Pancreas (tissue), 10 donors: Measurements from ENCODE around the gene CLSTN2. TPM values are rescaled to one million over a fixed set of nuclear protein-coding genes. Genes with fewer than 3 reads are reported as not detected.

ENCODE experiments used
- ATAC-seq, 4 donors: fragments of 200-7000 bp; cut with Tn5 transposase; one replicate each; pipeline versions ENCODE4 v1.8.0 to v1.9.1; 2020; ENCODE audit warnings: mild to moderate bottlenecking in 4 of 4, moderate library complexity in 4 of 4
- DNase-seq, 6 donors: peaks; one replicate each; pipeline ENCODE4 v3.0.0-alpha.2; 2020
- FAIRE-seq: peaks from 2 replicates; lab custom pipeline; 2012; peaks lifted over from hg19 to GRCh38; lab: Jason Lieb, UNC
- H3K27ac ChIP-seq, 4 donors: fragments of 200-600 bp; sonication (generic); 1 replicate in 3 of 4; 2 replicates in 1 of 4; pipeline versions ENCODE4 v1.5.0 to v1.8.0; 2020
- H3K27me3 ChIP-seq, 4 donors: fragments of 200-600 bp; one replicate each; pipeline ENCODE4 v1.8.0; 2021
- H3K36me3 ChIP-seq, 3 donors: fragments of 200-600 bp; sonication (generic) in 1 of 3; one replicate each; pipeline versions ENCODE4 v1.5.0 to v1.8.0; 2020 to 2021
- H3K4me1 ChIP-seq, 3 donors: fragments of 200-600 bp; one replicate each; pipeline ENCODE4 v1.8.0; 2021
- H3K4me3 ChIP-seq, 4 donors: fragments of 200-600 bp; sonication (generic) in 2 of 4; one replicate each; pipeline versions ENCODE4 v1.5.0 to v1.8.0; 2020 to 2021
- H3K9me3 ChIP-seq, 4 donors: fragments of 200-600 bp; one replicate each; pipeline ENCODE4 v1.8.0; 2021
- WGBS, 2 donors: extraction: QIAGEN DNeasy Blood & Tissue Kit; methylation state at CpG; one replicate each; pipeline ENCODE4 v1.1.7; 2013; 5-methylcytosine and 5-hydroxymethylcytosine counted together
- intact Hi-C, 3 donors: fragments of 100-400 bp; cut with DNase I; formaldehyde crosslinking; loops; one replicate each; pipeline versions ENCODE4 v1.11.1 to v1.14.2; 2022
- polyA plus RNA-seq, 2 donors: library from polyadenylated mRNA; stranded (reverse); fragments of 200-250 nt; gene quantifications; one replicate each; pipeline ENCODE4 v1.2.3, GENCODE V29; 2013
- total RNA-seq, 6 donors: library from RNA; stranded (reverse); fragmentation: NEBNext Ultra II Directional in 4 of 6; extraction: Animal tissue kit (Norgen Biotek cat#: 25700) in 4 of 6; gene quantifications; one replicate each; pipeline versions ENCODE4 v1.2.1 to v1.2.4, GENCODE V29; 2021 to 2023
- TF ChIP-seq, protein P1 (sequence below), 4 donors: fragments of 200-600 bp; sonication (generic) in 3 of 4; IDR thresholded peaks; one replicate each; pipeline versions ENCODE4 v1.5.0 to v1.8.0; 2021; ENCODE audit warnings: antibody characterized with exemption in 4 of 4
- donor health status: healthy with polysubstance abuse.
- donor health status: DM: no; HTN: no; CAD: no; lungs with moderate emphysema.
- donor health status: DM: no; HTN: no; CAD: no.
- donor health status: control.
- donor health status: control.
- donor health status: Bipolar disorder and iron deficiency.
- donor health status: DM: yes; HTN: yes; CAD: no.
- donor health status: DM: no; HTN: no; CAD: no.
- donor health status: DM: no; HTN: no; CAD: no.
- donor health status: DM: yes; HTN: yes; CAD: no.

Gene CLSTN2
- total and polyA plus RNA-seq, 8 donors: 0.65 to 9.3 (median 2.9) TPM

DNA sequence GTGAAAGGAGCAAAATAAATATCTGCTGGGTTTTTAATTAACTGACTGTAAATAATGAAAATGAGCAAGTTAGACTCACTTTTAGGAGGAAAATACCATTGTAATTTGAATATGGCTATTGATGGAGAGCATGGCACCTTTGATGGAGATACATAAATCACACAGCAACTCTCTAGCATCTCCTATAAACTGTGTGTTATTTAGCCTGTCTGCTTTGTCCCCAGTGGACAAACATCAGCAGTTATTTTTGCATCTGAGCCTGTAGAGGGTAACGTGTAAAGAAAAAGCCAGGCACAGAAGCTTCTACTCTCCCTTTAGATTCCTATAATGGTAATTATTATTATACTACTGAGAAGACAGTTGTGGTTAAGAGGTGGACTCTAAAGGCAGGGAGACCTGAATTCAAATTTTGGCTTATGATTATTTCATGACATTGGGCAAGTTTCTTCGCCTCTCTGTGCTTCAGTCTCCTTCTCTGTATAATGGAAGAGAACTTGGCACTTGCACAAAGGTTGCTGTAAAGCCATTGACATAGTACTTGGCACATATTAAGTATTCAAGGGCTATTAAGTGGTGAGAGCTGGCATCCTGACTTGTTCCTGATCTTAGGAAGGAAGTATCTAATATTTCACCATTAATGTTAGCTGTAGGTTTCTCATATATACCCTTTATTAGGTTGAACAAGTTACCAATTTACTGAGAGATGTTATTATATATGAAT, 453.4 kb downstream of the CLSTN2 start:
- no peaks in the 10 kb centered on the region for H3K4me1 ChIP-seq
- no peaks in the 10 kb centered on the region for H3K27me3 ChIP-seq
- no peaks in the 10 kb centered on the region for H3K9me3 ChIP-seq
- intact Hi-C loops: no loop called here
- H3K36me3 ChIP-seq: no peaks in the 10 kb centered on the region
- TF ChIP-seq, protein P1, sequence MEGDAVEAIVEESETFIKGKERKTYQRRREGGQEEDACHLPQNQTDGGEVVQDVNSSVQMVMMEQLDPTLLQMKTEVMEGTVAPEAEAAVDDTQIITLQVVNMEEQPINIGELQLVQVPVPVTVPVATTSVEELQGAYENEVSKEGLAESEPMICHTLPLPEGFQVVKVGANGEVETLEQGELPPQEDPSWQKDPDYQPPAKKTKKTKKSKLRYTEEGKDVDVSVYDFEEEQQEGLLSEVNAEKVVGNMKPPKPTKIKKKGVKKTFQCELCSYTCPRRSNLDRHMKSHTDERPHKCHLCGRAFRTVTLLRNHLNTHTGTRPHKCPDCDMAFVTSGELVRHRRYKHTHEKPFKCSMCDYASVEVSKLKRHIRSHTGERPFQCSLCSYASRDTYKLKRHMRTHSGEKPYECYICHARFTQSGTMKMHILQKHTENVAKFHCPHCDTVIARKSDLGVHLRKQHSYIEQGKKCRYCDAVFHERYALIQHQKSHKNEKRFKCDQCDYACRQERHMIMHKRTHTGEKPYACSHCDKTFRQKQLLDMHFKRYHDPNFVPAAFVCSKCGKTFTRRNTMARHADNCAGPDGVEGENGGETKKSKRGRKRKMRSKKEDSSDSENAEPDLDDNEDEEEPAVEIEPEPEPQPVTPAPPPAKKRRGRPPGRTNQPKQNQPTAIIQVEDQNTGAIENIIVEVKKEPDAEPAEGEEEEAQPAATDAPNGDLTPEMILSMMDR (IDR thresholded peaks at IDR 0.05): no peak
- ATAC-seq (no peak), DNase-seq (no peak), FAIRE-seq (no peak)
- no peak overlapping the region for H3K27ac ChIP-seq
- H3K4me3 ChIP-seq: no peak overlapping the region
- WGBS, 2 donors: 80 to 92% methylated on average over 2 of the region's 2 CpGs

DNA sequence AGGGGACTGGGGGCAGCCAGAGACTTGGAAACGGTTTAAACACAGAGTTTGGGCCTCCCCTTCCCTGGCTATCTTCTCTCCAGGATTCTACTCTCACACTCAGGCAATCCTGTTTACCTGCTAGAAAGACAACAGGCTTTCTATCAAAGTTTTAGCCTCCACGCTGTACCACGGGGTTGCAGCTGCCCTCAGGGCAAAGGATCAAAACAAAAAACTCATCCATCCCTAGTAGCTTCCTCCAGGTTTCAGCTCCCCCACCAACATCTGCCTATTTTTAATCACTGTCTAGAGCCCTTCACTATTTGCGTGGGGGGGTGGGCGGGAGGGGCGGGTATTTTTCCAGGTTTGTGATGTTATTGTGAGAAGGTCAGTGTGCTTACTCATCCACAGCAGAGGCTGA, 456.1 kb downstream of the CLSTN2 start:
- TF ChIP-seq, protein P1 (IDR thresholded peaks at IDR 0.05): no peak
- intact Hi-C loops: no loop called here
- no peak for FAIRE-seq
- no peaks in the 10 kb centered on the region for H3K4me1 ChIP-seq
- no peaks in the 10 kb centered on the region for H3K36me3 ChIP-seq
- no peak overlapping the region for H3K27ac ChIP-seq
- H3K4me3 ChIP-seq: no peak overlapping the region
- H3K9me3 ChIP-seq: no peaks in the 10 kb centered on the region
- no peak for ATAC-seq
- 79 to 86% methylated on average over 6 of the region's 6 CpGs for WGBS, 2 donors
- no peak for DNase-seq
- no peaks in the 10 kb centered on the region for H3K27me3 ChIP-seq

DNA sequence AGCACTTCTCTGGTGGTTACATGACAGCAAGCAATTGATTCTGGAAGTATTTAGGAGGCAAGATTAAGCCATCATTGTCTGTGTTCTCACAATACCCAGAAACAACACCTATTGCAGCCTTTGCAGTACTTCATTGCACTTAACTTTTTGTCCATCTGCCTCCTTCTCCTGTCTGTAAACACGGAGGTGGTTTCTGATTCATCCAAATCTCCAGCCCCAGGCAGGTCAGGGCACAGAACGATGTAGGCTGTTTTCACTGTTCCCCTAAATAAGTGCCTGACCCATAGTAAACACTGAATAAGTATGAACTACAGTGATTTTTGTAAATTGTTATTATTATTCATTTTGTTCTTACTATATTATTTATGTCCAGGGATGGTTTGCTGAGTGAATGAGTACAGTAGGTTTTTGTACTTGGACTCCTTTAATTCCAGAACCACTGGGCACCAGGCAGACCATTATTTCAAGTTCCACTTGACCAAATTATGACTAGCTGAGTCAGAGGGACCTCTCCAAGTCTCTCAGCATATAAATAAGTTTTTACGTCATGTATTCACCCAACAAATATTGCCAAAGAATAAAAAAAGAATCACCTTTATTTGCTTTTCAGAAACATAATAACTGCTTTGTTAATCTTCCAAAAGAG, 459.6 kb downstream of the CLSTN2 start:
- intact Hi-C loops: no loop called here
- no peak overlapping the region for H3K27ac ChIP-seq
- no peaks in the 10 kb centered on the region for H3K36me3 ChIP-seq
- ATAC-seq (no peak), DNase-seq (no peak), FAIRE-seq (no peak)
- H3K4me3 ChIP-seq: no peak overlapping the region
- no peaks in the 10 kb centered on the region for H3K9me3 ChIP-seq
- TF ChIP-seq, protein P1 (IDR thresholded peaks at IDR 0.05): no peak
- H3K4me1 ChIP-seq: no peaks in the 10 kb centered on the region
- peaks cover 0 to 2% (median 0%) of the 10 kb centered on the region in 4 donors for H3K27me3 ChIP-seq
- whole genome bisulfite sequencing, 2 donors: 71 to 76% methylated on average over 3 of the region's 3 CpGs

DNA sequence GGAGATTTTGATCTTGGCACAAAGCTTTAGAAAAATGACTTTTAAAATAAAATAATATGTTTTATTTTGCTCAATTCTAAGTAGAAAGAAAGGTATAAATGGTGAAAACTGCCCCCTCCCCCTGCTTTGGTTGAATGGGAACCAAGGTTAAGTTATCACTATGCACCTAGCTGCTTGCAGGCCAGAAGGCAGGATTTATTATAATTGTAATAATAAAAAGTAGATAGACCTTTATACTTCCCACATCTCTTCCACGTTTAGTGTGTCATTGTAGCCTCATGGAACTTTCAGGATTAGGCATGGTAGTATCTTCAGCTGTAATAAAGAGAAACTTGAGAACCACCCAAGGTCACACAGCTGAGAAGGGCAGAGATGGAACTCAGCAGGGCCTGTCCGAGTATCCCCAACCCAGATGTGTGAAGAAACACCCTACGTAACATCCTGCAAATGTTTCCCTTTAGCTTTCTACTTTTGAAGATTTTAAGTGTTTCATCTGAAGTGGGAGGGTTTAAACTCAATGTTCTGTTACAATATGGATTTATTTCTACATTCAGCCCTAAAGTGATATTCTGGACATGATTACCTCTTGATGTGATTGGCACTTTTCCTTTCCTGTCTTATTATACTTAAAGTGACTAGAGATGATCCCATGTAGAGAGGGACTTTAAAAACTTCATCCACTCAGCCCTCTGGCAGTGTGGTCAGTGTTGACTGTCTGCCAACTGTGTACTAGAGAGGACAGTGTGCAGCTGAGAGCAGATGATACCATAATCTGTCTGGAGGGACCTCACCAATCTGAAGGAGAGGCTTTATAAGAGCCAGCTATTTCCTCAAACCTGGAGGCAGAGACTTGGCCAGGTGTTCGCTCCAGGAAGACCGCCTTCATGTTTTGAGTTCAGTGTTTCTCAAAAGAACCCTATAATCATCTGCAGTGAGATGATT, 460.4 kb downstream of the CLSTN2 start:
- ATAC-seq (no peak), FAIRE-seq (no peak), DNase-seq (no peak)
- Histone ChIP-seq H3K36me3 (no peaks in the 10 kb centered on the region), H3K27ac (no peak overlapping the region), H3K4me1 (no peaks in the 10 kb centered on the region), H3K4me3 (no peak overlapping the region), H3K27me3 (peaks cover 0 to 2% (median 0%) of the 10 kb centered on the region in 4 donors), H3K9me3 (no peaks in the 10 kb centered on the region)
- 80 to 82% methylated on average over 5 of the region's 5 CpGs for WGBS, 2 donors
- intact Hi-C loops: no loop called here
- TF ChIP-seq, protein P1 (IDR thresholded peaks at IDR 0.05): no peak
